HG02973 (cell line): ENCODE results near the gene MICA.
A peak's percentile ranks its signal among the peaks of the same experiment; 100 is the strongest.
"Not testable (repeated sequence)": the region's sequence is repeated elsewhere in the genome, so short reads cannot be mapped to it uniquely, and the experiment has no call there.

Experiments
- ATAC-seq: cut with Tn5 transposase; IDR thresholded peaks from one replicate; pipeline ENCODE4 v1.9.1; 2021; ENCODE audit warnings: moderate library complexity; ENCODE audit not compliant: unreplicated experiment

The MICA gene

DNA sequence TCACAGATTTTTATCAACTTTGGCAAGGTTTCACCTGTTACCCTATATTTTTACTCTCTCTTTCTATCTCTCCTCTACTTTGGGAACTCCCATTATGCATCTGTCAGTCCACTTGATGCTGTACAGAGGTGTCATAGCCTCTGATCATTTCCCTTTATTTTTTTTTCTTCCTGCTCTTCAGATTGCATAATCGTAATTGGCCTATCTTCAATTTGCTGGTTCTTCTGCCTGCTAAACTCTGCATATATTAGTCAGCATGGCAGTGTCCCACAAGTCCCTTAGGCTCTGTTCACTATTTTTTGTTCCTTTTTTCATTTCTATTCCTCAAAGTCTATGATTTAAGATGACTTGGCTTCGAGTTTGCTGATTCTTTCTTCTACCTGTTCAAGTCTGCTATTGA lies 49.9 kb downstream of the MICA start:
- ATAC-seq: no peak

DNA sequence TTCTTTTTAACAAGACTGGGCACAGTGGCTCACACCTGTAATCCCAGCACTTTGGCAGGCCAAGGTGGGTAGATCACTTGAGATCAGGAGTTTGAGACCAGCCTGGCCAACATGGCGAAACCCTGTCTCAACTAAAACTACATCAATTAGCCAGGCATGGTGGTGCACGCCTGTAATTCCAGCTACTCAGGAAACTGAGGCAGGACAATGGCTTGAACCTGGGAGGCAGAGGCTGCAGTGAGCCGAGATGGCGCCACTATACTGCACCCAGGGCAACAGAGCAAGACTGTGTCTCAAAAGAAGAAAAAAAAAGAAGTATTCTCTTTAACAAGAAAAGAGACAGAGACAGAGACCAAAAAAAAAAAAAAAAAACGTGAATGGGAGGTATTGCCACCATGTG lies 56.5 kb downstream of the MICA start:
- ATAC-seq: not testable (repeated sequence)

DNA sequence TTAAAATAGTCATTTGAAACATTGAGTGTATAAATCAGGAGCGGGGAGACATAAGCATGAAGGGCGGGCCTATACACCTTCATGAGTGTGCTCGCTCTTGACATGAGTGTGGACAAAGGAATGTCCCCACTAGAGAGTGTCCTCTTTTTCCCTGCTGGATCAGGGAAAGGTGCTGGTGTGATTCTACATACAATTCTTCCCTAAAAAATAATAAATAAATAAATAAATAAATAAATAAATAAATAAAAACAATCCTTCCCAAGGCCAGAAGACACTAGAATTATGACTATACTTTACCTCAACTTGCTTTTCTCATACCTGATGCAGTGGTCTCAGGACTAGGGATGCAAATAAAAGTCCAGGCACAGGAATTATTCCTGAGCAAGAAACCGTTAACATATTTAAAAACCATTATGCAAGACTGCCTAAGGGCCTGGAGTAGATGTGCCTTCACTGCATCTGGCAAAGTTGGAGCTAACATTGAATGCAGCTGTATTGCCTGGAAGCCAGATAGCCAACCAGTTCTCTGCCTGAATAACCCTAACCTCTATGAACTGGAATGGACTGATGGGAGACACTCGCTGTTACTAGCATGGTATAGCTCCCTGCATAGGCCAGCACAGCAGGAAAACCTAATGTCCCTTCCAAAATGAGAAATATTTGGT lies 57.1 kb downstream of the MICA start:
- no peak for ATAC-seq

DNA sequence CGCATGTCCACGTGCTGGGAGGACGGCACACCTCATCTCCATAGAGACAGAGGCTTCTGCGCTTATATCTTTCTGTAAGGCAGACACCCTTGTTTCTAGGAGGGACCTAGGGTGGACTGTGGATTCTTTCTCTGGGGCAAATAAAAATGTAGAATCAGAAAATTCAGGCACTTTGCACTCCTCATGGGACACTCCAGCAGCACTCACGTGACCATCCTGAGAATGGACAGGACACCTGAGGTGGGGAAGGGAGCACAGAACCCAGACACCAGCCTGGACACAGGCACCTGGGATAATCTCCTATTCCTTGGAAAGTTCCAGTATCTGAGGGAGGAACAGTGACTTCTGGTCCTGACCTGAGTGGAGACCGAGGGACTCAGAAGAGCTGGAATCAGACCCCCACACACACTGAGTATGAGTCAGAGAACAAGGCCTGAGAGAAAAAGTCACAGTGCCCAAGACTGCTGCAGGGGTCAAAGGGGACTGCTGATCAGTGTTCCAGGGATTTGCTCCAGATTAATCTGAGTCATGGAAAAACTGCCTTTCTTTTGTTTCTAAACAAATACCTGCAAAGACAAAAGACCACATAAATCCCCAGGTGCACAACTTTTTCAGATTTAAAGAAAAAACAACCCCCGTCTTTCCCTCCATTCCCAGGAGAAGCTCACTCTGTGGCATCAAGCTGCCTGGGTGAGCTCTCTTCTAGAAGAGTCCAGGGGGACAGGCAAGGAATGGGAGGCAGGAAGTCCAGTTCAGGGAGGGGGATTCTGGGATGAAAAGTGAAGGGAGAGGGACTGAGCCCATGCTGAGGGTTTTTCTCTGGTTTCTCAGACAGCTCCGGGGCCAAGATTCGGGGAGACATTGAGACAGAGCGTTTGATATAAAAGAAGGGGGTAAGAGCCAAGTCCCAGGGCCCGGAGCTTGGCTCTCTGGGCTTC lies 58.9 kb downstream of the MICA start:
- ATAC-seq: no peak

DNA sequence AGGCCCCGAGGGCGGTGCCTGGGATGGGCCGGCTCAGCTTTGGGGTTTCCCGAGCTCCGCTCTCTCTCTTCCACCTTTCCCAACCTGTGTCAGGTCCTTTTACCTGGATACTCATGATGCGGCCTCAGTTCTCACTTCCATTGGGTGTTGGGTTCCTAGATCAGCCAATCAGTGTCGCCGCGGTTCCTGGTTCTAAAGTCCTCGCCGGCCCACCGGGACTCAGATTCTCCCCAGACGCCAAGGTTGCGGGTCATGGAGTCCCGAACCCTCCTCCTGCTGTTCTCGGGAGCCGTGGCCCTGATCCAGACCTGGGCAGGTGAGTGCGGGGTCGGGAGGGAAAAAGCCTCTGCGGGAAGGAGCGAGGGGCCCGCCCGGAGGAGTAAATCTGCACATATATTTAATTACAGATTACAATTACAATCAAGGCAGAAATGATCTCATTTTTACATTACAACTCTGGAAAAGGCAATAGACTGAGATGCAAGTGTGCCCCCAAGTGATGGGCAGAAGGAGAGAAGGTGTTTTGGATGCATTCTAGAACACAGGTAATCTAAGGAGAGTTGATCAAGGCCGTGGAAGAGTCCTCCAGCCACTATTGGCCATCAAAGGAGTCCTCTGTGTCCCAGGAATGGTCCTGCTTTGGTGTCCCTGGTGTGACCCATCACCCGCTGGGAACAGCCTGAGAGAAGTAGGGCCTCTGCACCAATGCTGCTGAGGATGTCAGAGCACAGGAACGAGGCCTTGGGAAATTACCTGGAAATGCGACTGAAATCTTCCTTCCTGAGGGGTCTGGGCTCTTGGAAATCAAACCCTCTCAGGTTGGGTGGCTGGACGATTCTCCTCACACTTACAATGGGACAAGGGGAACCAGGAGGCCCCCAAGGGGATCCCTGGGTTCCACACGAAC lies 59.8 kb downstream of the MICA start:
- peak; percentile 85 for ATAC-seq

DNA sequence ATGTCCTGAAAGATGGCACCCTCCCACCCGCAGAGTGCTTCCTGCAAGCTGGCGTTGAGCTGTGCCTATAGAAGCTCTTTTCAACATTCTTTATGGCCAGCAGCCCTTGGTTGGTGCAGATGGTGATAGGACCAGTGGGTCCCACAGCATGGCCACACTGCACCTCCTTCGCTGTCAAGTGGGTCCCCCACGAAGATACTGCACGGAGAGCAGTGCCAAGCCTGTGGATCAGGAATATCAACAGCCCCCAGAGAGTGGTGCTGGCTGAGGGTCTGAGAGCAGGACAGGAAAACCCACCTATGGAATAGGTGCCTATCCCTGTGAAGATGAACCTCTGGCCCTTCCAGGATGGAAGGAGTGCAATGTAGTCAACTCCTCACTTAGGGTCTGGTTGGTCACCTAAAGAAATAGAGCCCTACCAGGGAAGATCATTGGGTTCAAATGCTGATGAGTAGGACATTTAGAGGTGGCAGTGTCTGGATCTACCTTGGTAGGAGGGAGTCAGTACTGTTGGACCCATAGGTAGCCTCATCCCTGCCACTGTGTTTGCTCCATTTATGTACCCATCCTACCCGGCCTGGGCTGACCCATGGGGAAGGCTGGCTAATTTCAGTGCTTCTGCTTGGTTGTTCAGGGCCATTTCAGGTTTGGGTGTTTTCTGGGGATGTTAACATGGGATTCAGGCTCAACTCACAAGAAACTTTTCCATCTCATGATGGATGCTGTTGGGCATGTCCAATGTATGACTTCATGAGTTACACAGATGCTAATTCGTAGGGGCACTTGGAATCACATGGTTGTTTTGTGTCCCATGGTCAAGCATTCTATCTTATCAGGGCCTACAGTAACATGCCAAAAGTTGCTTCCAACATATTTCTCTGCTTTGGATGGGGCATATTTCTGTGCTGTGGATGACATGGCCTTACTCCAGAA lies 61.1 kb downstream of the MICA start:
- no peak for ATAC-seq
